K562 (cell line): ENCODE data around the gene ZNF768. TPM values are rescaled to one million over a fixed set of nuclear protein-coding genes. Genes with fewer than 3 reads are reported as not detected.
A peak's percentile ranks its signal among the peaks of the same experiment; 100 is the strongest.

Experiments
- ATAC-seq: fragments of 200-7000 bp; cut with Tn5 transposase; 3 replicates; pipeline ENCODE4 v1.9.1; 2020; ENCODE audit warnings: moderate library complexity
- BruUV-seq: library from RNA; stranded (reverse); fragments of 400-500 nt; replicated peaks from 2 replicates; lab custom pipeline; 2021; lab: Mats Ljungman, UMichigan
- CTCF ChIA-PET: fragments of 300-600 bp; formaldehyde crosslinking; extraction: SDS; loops from one replicate; lab custom pipeline; 2021; ENCODE audit warnings: low intra/inter-chr PET ratio; lab: Yijun Ruan, JAX
- POLR2A ChIA-PET: fragments of 300-600, 350-650 bp; sonication (Branson Sonifier 250); formaldehyde crosslinking; extraction: SDS; loops from one replicate; lab custom pipeline; 2021; ENCODE audit warnings: antibody characterized with exemption, inconsistent platforms; lab: Yijun Ruan, JAX
- DNase-seq, 4 experiments: peaks; one replicate each; pipeline versions ENCODE4 v3.0.0 to v3.0.0-alpha.2; 2011 to 2018; ENCODE audit warnings: low spot score in 3 of 4, mixed read lengths in 3 of 4; ENCODE audit errors: extremely low read depth in 1 of 4
- FAIRE-seq: peaks from 2 replicates; lab custom pipeline; 2011; peaks lifted over from hg19 to GRCh38; lab: Jason Lieb, UNC
- H2AFZ ChIP-seq: 2 replicates; pipeline ENCODE4 v1.6.0; 2011; ENCODE audit warnings: low read depth, low read length, control low read depth, inconsistent platforms
- H3K27ac ChIP-seq: fragments of 200-600 bp; 3 replicates; pipeline ENCODE4 v1.8.0; 2011; ENCODE audit warnings: low read depth, mild to moderate bottlenecking, control low read depth, inconsistent platforms, low read length, moderate library complexity, mixed read lengths; ENCODE audit errors: extremely low read depth
- H3K27me3 ChIP-seq, 2 experiments: fragments of 300-600 bp in 1 of 2; 2 replicates in 1 of 2; 3 replicates in 1 of 2; pipeline versions ENCODE4 v1.6.0 to v1.8.0; 2011; ENCODE audit warnings: inconsistent platforms in 2 of 2, low read length in 2 of 2, mild to moderate bottlenecking in 1 of 2, mixed read lengths in 1 of 2, moderate library complexity in 1 of 2; ENCODE audit not compliant: control insufficient read depth in 2 of 2, insufficient read depth in 2 of 2
- H3K36me3 ChIP-seq: fragments of 300-600 bp; 3 replicates; pipeline ENCODE4 v1.8.0; 2011; ENCODE audit warnings: mild to moderate bottlenecking, low read length, inconsistent platforms; ENCODE audit not compliant: control insufficient read depth, insufficient read depth
- H3K4me1 ChIP-seq, 2 experiments: fragments of 200-600 bp in 1 of 2; replicated peaks in 1 of 2; 2 replicates in 1 of 2; 3 replicates in 1 of 2; pipeline versions ENCODE4 v1.5.1 to v1.8.0; 2011; ENCODE audit warnings: inconsistent platforms in 2 of 2, low read length in 2 of 2, mild to moderate bottlenecking in 1 of 2, mixed read lengths in 1 of 2, moderate library complexity in 1 of 2; ENCODE audit not compliant: control insufficient read depth in 2 of 2, insufficient read depth in 2 of 2
- H3K4me2 ChIP-seq: 2 replicates; pipeline ENCODE4 v1.6.1; 2011; ENCODE audit warnings: low read length, control low read depth, inconsistent platforms, mixed read lengths; ENCODE audit not compliant: insufficient read depth
- H3K4me3 ChIP-seq: fragments of 200-600 bp; sonication (generic), shearing (Covaris generic); 2 replicates; pipeline ENCODE4 v1.5.1; 2016; ENCODE audit warnings: control low read depth, inconsistent platforms
- H3K79me2 ChIP-seq: fragments of 200-600 bp; 3 replicates; pipeline ENCODE4 v1.8.0; 2011; ENCODE audit warnings: low read length, inconsistent platforms; ENCODE audit not compliant: control insufficient read depth, insufficient read depth
- H3K9ac ChIP-seq, 2 experiments: 2 replicates each; pipeline versions ENCODE4 v1.6.0 to v1.6.1; 2011; ENCODE audit warnings: low read depth in 2 of 2, low read length in 2 of 2, control low read depth in 1 of 2, inconsistent platforms in 1 of 2, mild to moderate bottlenecking in 1 of 2, mixed read lengths in 1 of 2; ENCODE audit not compliant: insufficient read depth in 1 of 2
- H3K9me1 ChIP-seq: one replicate; pipeline ENCODE4 v1.6.0; 2011; ENCODE audit warnings: inconsistent platforms, mild to moderate bottlenecking, low read length, moderate library complexity; ENCODE audit not compliant: control insufficient read depth, insufficient read depth
- H3K9me3 ChIP-seq: replicated peaks from 2 replicates; pipeline ENCODE4 v1.5.1; 2011; ENCODE audit warnings: low read depth, low read length, inconsistent platforms; ENCODE audit not compliant: control insufficient read depth, insufficient read depth
- H4K20me1 ChIP-seq: replicated peaks from 2 replicates; pipeline ENCODE4 v1.6.1; 2011; ENCODE audit warnings: low read length, inconsistent platforms, mixed read lengths; ENCODE audit not compliant: control insufficient read depth, insufficient read depth
- CREM ChIP-seq: IDR thresholded peaks from 2 replicates; pipeline ENCODE4 v1.6.1; 2014; ENCODE audit warnings: antibody characterized with exemption, low read depth
- DPF2 ChIP-seq: fragments of 450-650 bp; IDR thresholded peaks from 2 replicates; pipeline ENCODE4 v1.6.1; 2016
- HDAC1 ChIP-seq, 2 experiments: fragments of 450-650 bp; IDR thresholded peaks; 2 replicates each; pipeline ENCODE4 v1.6.1; 2016 to 2017; ENCODE audit warnings: inconsistent platforms in 1 of 2, mild to moderate bottlenecking in 1 of 2, moderate library complexity in 1 of 2
- ZBTB7A ChIP-seq: IDR thresholded peaks from 2 replicates; pipeline ENCODE4 v1.6.1; 2011; ENCODE audit warnings: low read depth, mild to moderate bottlenecking, low read length, moderate library complexity, borderline replicate concordance; ENCODE audit not compliant: control insufficient read depth
- ZFPM2 ChIP-seq: fragments of 250-450 bp; sonication (Bioruptor Pico); IDR thresholded peaks from 2 replicates; pipeline ENCODE4 v1.5.1; 2022; ENCODE audit warnings: mild to moderate bottlenecking
- ZFX ChIP-seq: sonication (generic); formaldehyde crosslinking; IDR thresholded peaks from 2 replicates; pipeline ENCODE4 v1.8.0; 2022; ENCODE audit warnings: mild to moderate bottlenecking, missing genetic modification reagents, moderate library complexity
- WGBS: fragments of 100-300 bp; shearing (Covaris generic); methylation state at CpG from one replicate; pipeline ENCODE4 v1.1.6; 2016; ENCODE audit warnings: low coverage, mixed read lengths; ENCODE audit not compliant: insufficient coverage; ENCODE audit errors: missing lambda C conversion rate; 5-methylcytosine and 5-hydroxymethylcytosine counted together
- in situ Hi-C: fragments of 300-500 bp; cut with MboI; formaldehyde crosslinking; loops from 4 replicates; pipeline ENCODE4 v1.15.0; 2018; ENCODE audit warnings: inconsistent platforms, mixed read lengths
- intact Hi-C: fragments of 100-400 bp; cut with micrococcal nuclease; formaldehyde crosslinking; loops from 2 replicates; pipeline ENCODE4 v1.14.2; 2022
- polyA plus RNA-seq, 8 experiments: library from polyadenylated mRNA; depleted of rRNA in 4 of 8; stranded (reverse) in 5 of 8; unstranded in 3 of 8; fragments of >200 nt; fragmentation: Nextera tagmentation in 2 of 8; fragmentation: Illumina TruSeq in 1 of 8; extraction: Ambion mirVana in 2 of 8; extraction: Trizol in 1 of 8; gene quantifications; 2 replicates each; pipeline versions ENCODE4 v1.2.1 to v1.2.3, GENCODE V29; 2011 to 2014; ENCODE audit warnings: inconsistent platforms in 1 of 8, missing spikeins in 1 of 8
- total RNA-seq, 7 experiments: library from RNA; depleted of rRNA in 6 of 7; stranded (reverse); fragments of >200 nt in 6 of 7; fragmentation: Illumina TruSeq in 2 of 7; extraction: Trizol in 2 of 7; gene quantifications; 2 replicates each; pipeline versions ENCODE4 v1.2.1 to v1.2.3, GENCODE V29; 2011 to 2021; ENCODE audit warnings: low replicate concordance in 1 of 7

Gene ZNF768
- total and polyA plus RNA-seq, 9 of the 15 experiments (the other 6 are each of a cell fraction or from before 2014, with no cell fraction given) = 0.13 to 50.7 (median 26.9) TPM

GRCh38 chr16:30543067-30543466, 16.7 kb upstream of the ZNF768 start:
- H3K9ac ChIP-seq = no peak overlapping the region; a peak in 1 of 4 replicates
- no peak overlapping the region for H3K27ac ChIP-seq
- TF ChIP-seq ZFPM2 (CRISPR knock-in tag) = no peak
- TF ChIP-seq HDAC1 (IDR thresholded peaks at IDR 0.05) = 0 out of 4 replicates have a peak, but pooled peaks of 1 of the 2 experiments have one; percentile 18
- H3K9me1 ChIP-seq = no peaks in the 10 kb centered on the region
- H3K4me3 ChIP-seq = no peak overlapping the region
- no peaks in the 10 kb centered on the region for H3K36me3 ChIP-seq
- no peak for FAIRE-seq
- H3K4me2 ChIP-seq = no peak overlapping the region
- no peak for ATAC-seq
- in situ Hi-C loops = no loop called here
- no peaks in the 10 kb centered on the region for H4K20me1 ChIP-seq
- no peak for DNase-seq
- 77% methylated on average over 5 of the region's 5 CpGs for WGBS
- H3K9me3 ChIP-seq = no peaks in the 10 kb centered on the region
- peaks cover 21 to 30% of the 10 kb centered on the region in 2 experiments; a peak in 4 of 5 replicates for H3K4me1 ChIP-seq
- no TSS peak for BruUV-seq
- H3K79me2 ChIP-seq = no peaks in the 10 kb centered on the region; the same call in 2 of the 3 replicates
- H3K27me3 ChIP-seq = no peaks in the 10 kb centered on the region
- CTCF ChIA-PET = no interaction called here
- no peak overlapping the region for H2AFZ ChIP-seq
- intact Hi-C loops = no loop called here
- POLR2A ChIA-PET = interaction anchor here (3.5 kb wide), 1 partner anchor 13 kb away, joined by 20 read pairs; the partner anchor contains the start of gene ZNF764

DNA sequence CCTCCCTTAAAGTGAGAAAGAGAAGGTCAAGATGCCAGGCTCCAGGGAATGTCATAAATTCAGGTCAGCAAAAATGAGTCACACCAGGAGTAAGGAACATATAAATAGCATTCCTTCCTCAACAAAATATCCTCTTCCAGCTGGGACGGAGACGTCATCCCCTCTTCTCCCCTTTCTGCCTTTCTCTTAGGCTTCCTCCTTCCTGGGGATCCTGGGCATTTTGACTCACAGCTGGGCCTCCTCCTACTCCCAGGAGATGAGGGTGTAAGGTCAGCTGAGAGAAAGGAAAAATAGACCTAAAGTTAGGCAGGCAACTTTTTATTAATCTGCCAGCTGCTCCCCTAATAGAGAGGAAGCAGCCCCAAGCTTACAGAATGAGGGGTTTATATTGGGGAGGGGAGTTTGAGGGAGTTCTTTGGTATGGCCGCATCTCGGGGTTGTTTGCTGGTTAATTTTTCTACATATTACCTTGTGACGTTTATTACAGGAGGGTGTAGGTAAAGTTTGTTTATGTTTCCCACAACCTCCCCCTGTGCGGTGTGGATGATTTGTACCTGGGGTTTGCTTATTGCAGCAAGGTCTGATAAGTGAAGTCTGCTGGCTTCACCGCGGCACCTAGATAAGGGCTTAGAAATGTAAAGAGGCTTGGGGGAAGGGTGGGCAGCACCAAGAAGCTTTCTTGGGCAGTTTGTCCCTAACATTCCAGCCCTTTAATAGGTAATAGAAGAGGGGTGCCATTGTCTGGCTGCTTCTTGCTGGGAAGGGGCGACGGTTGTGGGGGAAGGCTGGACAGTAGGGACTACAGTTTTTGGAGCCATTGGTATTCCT, 15.3 kb upstream of the ZNF768 start:
- Histone ChIP-seq H3K36me3 (no peaks in the 10 kb centered on the region), H2AFZ (peak overlapping the region; percentile 29; the same call in 1 of the 2 replicates), H3K79me2 (peaks cover 3% of the 10 kb centered on the region; the same call in 2 of the 3 replicates), H3K9ac (peak overlapping the region; percentile 13 to 41; a peak in 3 of 4 replicates), H3K9me1 (no peaks in the 10 kb centered on the region), H3K4me1 (peaks cover 25 to 30% of the 10 kb centered on the region in 2 experiments; a peak in 4 of 5 replicates), H3K9me3 (no peaks in the 10 kb centered on the region), H4K20me1 (no peaks in the 10 kb centered on the region), H3K27ac (peak overlapping the region; percentile 30; the same call in 2 of the 3 replicates), H3K4me2 (peak overlapping the region; percentile 52), H3K4me3 (no peak overlapping the region), H3K27me3 (no peaks in the 10 kb centered on the region)
- ATAC-seq (peak; percentile 66), FAIRE-seq (peak; percentile 83), DNase-seq (peak in 2 of 4 experiments; percentile 34 to 73)
- intact Hi-C loops = no loop called here
- in situ Hi-C loops = no loop called here
- POLR2A ChIA-PET = interaction anchor here (0.6 to 3.5 kb wide), 8 partner anchors 10 to 459 kb away, joined by 3 to 20 read pairs (median 4); partner anchors contain the start of gene ZNF764
- CTCF ChIA-PET = interaction anchor here (0.7 kb wide), 1 partner anchor 111 kb away, joined by 4 read pairs; no protein-coding TSS in a partner anchor
- 3% methylated on average over 10 of the region's 10 CpGs for WGBS
- BruUV-seq = no TSS peak
- TF ChIP-seq DPF2 = peak; percentile 62
- peak; percentile 31; the same call in 1 of the 2 replicates for TF ChIP-seq CREM
- TF ChIP-seq ZFX (CRISPR knock-in tag) = no peak; the same call in 1 of the 2 replicates
- TF ChIP-seq ZBTB7A = peak; percentile 48; the same call in 1 of the 2 replicates
